Jurkat, Clone E6-1 (cell line): ENCODE results near the gene IFT122. TPM values are rescaled to one million over a fixed set of nuclear protein-coding genes. Genes with fewer than 3 reads are reported as not detected.
"Not testable (repeated sequence)": the region's sequence is repeated elsewhere in the genome, so short reads cannot be mapped to it uniquely, and the experiment has no call there.

Experiments used
- DNase-seq: peaks from one replicate; pipeline ENCODE4 v3.0.0-alpha.2; 2011; ENCODE audit warnings: low read depth, low spot score
- H3K4me3 ChIP-seq: 2 replicates; pipeline ENCODE4 v1.5.1; 2011; ENCODE audit warnings: mild to moderate bottlenecking, low read length, control low read depth, moderate library complexity
- polyA plus RNA-seq: library from polyadenylated mRNA; unstranded; fragments of >200 nt; gene quantifications from one replicate; pipeline ENCODE4 v1.2.1, GENCODE V29; 2012; ENCODE audit warnings: missing spikeins; ENCODE audit not compliant: insufficient read length, insufficient read depth

The IFT122 gene
- 49.5 TPM for polyA plus RNA-seq

- peak; percentile 99 for DNase-seq
Measured at GRCh38 chr3:129439817-129440617, at the start of gene IFT122, which contains the start of gene MBD4. Gene IFT122 (plus strand): TSS chr3:129440224. CDS start chr3:129440331, 107 bp downstream. Gene MBD4 (minus strand): TSS chr3:129439948. CDS start chr3:129439833, 115 bp downstream.

GRCh38 chr3:129391583-129391982 is 48.4 kb upstream of the IFT122 start:
- not testable (repeated sequence) for H3K4me3 ChIP-seq, DNase-seq

More at GRCh38 chr3:129439817-129440617, at the start of gene IFT122, which contains the start of gene MBD4:
- peak within 1 kb of the TSS; percentile 97 for H3K4me3 ChIP-seq

GRCh38 chr3:129392106-129392887 is 47.7 kb upstream of the IFT122 start:
- H3K4me3 ChIP-seq, DNase-seq: not testable (repeated sequence)

GRCh38 chr3:129393271-129393670 is 46.8 kb upstream of the IFT122 start:
- no peak for DNase-seq
- H3K4me3 ChIP-seq = no peak overlapping the region

- H3K4me3 ChIP-seq, DNase-seq: not testable (repeated sequence)
Measured at GRCh38 chr3:129393760-129394564, 46.1 kb upstream of the IFT122 start.

GRCh38 chr3:129398803-129399144 is 41.2 kb upstream of the IFT122 start:
- H3K4me3 ChIP-seq = peak overlapping the region; percentile 77
- DNase-seq = no peak

GRCh38 chr3:129399145-129399894 is 40.7 kb upstream of the IFT122 start:
- DNase-seq = peak; percentile 94
- peak overlapping the region; percentile 77 for H3K4me3 ChIP-seq

GRCh38 chr3:129399895-129400357 is 40.1 kb upstream of the IFT122 start:
- no peak for DNase-seq
- H3K4me3 ChIP-seq = peak overlapping the region; percentile 77

- DNase-seq = no peak
- H3K4me3 ChIP-seq = no peak overlapping the region
Measured at GRCh38 chr3:129402210-129402609, 37.8 kb upstream of the IFT122 start.

- DNase-seq = no peak
- H3K4me3 ChIP-seq = no peak overlapping the region
Measured at GRCh38 chr3:129402616-129403015, 37.4 kb upstream of the IFT122 start.

GRCh38 chr3:129403450-129403849 is 36.6 kb upstream of the IFT122 start:
- H3K4me3 ChIP-seq = no peak overlapping the region
- DNase-seq = no peak

GRCh38 chr3:129404130-129404529 is 35.9 kb upstream of the IFT122 start:
- no peak overlapping the region for H3K4me3 ChIP-seq
- no peak for DNase-seq

GRCh38 chr3:129404610-129405009 is 35.4 kb upstream of the IFT122 start:
- no peak overlapping the region for H3K4me3 ChIP-seq
- DNase-seq = no peak

- no peak for DNase-seq
Measured at GRCh38 chr3:129409541-129409940, 30.5 kb upstream of the IFT122 start.

GRCh38 chr3:129410971-129411370 is 29.1 kb upstream of the IFT122 start:
- no peak for DNase-seq
- no peak overlapping the region for H3K4me3 ChIP-seq

More at GRCh38 chr3:129409541-129409940, 30.5 kb upstream of the IFT122 start:
- no peak overlapping the region for H3K4me3 ChIP-seq

GRCh38 chr3:129412542-129413198 is 27.4 kb upstream of the IFT122 start:
- DNase-seq = no peak
- H3K4me3 ChIP-seq = no peak overlapping the region

GRCh38 chr3:129413238-129413637 is 26.8 kb upstream of the IFT122 start:
- DNase-seq, H3K4me3 ChIP-seq: not testable (repeated sequence)
